Coronary artery (tissue), 2 donors: ENCODE data around the gene RBMY1B.
"Not testable (repeated sequence)": the region's sequence is repeated elsewhere in the genome, so short reads cannot be mapped to it uniquely, and the experiment has no call there.

ENCODE experiments used
- DNase-seq: peaks from one replicate; pipeline ENCODE4 v3.0.0-alpha.2; 2017; ENCODE audit warnings: low spot score
- H3K27ac ChIP-seq, 2 donors: fragments of 200-600 bp; sonication (generic); one replicate each; pipeline ENCODE4 v1.5.1; 2016 to 2019
- H3K4me3 ChIP-seq: fragments of 200-600 bp; sonication (generic); 2 replicates; pipeline ENCODE4 v1.5.1; 2016; ENCODE audit warnings: mild to moderate bottlenecking, moderate library complexity
- TF ChIP-seq, protein P1 (sequence below): fragments of 200-600 bp; sonication (generic); IDR thresholded peaks from one replicate; pipeline ENCODE4 v1.5.1; 2019; ENCODE audit warnings: antibody characterized with exemption

The RBMY1B gene

DNA sequence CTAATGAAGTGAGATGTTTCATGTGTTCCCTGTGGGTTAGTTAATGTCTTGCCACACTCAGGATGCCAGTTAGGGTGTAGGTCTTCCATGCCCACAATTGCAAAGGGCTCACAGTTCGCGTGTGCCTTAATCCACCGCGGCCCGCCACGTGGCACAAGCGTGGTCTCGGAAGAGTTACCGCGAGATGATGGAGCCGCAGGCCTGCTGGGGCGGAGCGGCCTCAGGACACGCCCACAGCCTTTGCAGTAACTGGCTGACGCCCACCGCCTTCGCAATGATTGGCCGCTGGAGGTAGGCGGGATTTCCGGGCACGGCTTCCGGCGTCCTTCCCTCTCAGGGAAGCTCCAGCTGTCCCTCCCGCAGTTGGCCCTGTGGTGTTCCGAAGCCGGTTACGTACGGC lies at the start of gene RBMY1B:
RBMY1B (plus strand) TSS at position 301 of the 400 bp plus-strand sequence. CDS start 2,013 bp downstream, outside the sequence.
- DNase-seq, H3K4me3 ChIP-seq, H3K27ac ChIP-seq: not testable (repeated sequence)

DNA sequence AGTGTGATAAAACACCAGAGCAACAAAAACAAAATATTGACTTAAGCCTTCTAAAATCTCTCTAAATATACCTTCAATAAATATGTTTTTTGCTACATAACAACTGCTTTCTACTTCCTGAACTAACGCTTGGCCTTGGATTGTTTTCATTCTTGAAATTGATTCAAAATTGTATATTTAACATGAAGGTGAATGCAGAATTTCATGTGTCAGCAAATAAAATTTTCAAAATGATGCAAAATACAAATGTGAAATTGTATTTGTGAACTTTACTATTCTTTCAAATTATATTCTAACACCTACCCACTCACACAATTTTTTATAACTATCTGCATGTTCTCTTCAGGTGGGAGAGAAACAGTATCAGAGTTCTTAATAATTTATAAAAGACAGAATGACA lies 48.2 kb upstream of the RBMY1B start:
- DNase-seq, H3K27ac ChIP-seq, H3K4me3 ChIP-seq: not testable (repeated sequence)

DNA sequence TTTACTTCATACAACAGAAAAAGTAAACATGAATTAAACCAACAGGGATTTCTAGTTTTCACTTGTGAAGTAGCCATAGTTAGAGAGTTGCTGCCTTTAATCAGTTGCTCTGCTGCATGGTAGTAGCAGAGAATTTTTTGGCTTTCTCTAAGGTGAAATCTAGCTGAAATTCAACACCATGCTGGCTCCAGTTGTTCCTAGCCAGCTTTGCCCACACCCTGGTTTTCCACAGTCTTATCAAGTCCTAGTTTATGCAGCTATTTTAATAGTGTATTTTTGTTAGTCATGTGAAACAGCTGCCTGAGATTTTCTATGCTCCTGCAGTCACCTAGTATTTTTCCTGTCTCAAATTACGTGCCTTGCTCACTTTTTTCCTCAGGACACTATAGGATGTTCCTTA lies 28.2 kb upstream of the RBMY1B start:
- TF ChIP-seq, protein P1, sequence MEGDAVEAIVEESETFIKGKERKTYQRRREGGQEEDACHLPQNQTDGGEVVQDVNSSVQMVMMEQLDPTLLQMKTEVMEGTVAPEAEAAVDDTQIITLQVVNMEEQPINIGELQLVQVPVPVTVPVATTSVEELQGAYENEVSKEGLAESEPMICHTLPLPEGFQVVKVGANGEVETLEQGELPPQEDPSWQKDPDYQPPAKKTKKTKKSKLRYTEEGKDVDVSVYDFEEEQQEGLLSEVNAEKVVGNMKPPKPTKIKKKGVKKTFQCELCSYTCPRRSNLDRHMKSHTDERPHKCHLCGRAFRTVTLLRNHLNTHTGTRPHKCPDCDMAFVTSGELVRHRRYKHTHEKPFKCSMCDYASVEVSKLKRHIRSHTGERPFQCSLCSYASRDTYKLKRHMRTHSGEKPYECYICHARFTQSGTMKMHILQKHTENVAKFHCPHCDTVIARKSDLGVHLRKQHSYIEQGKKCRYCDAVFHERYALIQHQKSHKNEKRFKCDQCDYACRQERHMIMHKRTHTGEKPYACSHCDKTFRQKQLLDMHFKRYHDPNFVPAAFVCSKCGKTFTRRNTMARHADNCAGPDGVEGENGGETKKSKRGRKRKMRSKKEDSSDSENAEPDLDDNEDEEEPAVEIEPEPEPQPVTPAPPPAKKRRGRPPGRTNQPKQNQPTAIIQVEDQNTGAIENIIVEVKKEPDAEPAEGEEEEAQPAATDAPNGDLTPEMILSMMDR, result no peak
- DNase-seq, result no peak
- H3K4me3 ChIP-seq, result no peak overlapping the region
- H3K27ac ChIP-seq, result no peak overlapping the region

DNA sequence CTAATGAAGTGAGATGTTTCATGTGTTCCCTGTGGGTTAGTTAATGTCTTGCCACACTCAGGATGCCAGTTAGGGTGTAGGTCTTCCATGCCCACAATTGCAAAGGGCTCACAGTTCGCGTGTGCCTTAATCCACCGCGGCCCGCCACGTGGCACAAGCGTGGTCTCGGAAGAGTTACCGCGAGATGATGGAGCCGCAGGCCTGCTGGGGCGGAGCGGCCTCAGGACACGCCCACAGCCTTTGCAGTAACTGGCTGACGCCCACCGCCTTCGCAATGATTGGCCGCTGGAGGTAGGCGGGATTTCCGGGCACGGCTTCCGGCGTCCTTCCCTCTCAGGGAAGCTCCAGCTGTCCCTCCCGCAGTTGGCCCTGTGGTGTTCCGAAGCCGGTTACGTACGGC lies 23.4 kb downstream of the RBMY1B start, which contains the start of gene RBMY1A1:
RBMY1A1 (plus strand) TSS at position 301 of the 400 bp plus-strand sequence. CDS start 2,013 bp downstream, outside the sequence.
- not testable (repeated sequence) for H3K27ac ChIP-seq, DNase-seq

DNA sequence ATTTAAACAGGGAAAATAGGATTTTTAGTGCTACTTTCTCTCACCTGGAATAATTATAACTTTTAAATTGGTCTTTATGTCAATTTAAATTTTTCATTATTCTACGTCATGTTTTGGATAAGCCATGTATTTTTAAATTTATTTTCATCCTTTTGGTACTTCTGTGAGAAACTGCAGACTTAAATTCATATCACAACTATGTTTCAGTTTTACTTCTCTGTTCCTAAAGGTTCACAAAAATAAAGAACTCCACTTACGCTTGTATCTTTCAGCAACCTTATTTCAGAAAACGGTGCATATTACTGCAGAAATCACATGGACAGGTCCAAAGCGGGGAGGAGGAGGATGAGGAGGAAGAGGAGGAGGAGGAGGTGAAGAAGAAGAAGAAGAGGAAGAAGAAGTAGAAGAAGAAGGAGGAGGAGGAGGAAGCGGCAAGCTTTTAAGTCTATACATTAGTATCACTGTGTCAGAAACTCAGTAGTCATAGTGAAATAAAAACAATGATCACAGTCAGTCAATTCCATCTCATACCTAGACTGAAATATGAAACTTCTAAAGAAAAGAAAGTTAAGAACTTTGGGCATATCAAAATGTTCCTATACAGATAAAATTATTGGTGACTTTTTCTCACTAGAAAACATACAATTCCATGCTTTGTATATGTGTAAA lies 48.3 kb downstream of the RBMY1B start:
- DNase-seq, H3K4me3 ChIP-seq, H3K27ac ChIP-seq: not testable (repeated sequence)

More for the DNA sequence above, 23.4 kb downstream of the RBMY1B start, which contains the start of gene RBMY1A1:
- not testable (repeated sequence) for H3K4me3 ChIP-seq
